ENCODE results near the gene AGO3.
A peak's percentile ranks its signal among the peaks of the same experiment; 100 is the strongest.
"Not testable (repeated sequence)": the region's sequence is repeated elsewhere in the genome, so short reads cannot be mapped to it uniquely, and the experiment has no call there.

Gene AGO3

DNA sequence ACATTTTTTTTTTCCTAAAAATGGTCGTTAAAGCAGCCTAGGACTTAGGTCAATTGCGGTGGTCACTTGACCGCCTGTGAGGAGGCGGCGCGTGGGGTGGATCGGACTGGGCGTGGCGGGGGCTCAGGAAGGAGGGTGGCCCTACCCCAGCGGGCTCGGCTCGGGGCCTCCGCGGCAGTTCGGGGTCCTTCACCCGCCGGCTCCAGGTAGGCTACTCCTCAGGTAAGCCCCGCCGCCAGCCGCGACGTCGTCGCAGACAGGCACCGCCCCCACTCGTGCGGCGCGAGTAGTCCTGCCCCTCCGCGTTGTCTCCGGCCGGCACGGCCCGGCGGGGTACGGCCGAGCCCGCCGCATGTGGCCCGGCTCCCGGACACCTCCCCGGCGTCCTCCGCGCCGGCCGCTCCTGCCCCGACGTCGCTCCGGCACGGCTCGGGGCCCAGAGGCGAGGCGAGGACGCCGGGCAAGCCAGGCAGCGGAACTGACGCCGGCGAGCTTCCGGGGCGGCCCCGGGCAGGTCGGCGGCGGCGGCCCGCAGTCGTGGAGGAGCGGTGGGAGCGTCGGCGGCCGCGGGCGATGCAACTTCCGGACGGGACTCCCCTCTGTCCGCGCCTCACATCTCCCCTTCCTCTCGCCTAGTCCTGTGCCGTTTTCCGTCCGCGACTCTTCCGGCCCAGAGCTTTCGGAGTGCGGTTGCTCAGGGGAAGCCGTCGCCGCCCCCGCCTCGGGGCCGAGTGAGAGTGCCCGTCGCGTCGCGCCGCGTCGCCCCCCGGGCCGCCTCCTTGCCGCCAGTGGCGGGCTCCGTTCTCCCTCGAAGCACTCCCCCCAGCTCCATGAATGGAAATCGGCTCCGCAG is at the start of gene AGO3:
AGO3 (plus strand) TSS at position 513 of the 853 bp plus-strand sequence; CDS start at position 835, 322 bp downstream.
- DNase-seq, result peak; percentile 82

GRCh38 chr1:35881850-35882273 is 49.0 kb upstream of the AGO3 start:
- DNase-seq, result no peak

DNA sequence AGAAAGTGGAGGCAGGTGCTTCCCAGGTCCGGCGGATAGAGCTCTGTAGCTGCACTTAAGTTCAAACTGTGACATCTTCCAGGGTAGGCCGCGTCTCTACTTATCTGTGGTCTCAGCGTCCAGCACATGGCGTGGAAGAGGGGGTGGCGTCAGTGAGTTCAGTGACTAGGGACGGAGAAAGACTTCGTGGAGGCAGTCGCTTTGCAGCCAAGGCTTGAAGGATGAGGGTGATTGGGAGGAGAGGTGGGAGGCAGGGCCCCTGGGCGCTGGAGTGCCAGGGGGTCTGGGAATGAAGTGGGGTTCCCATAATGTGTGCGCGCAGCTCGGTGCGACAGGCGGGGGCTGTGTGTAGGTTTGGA is 48.3 kb upstream of the AGO3 start:
- no peak for DNase-seq

DNA sequence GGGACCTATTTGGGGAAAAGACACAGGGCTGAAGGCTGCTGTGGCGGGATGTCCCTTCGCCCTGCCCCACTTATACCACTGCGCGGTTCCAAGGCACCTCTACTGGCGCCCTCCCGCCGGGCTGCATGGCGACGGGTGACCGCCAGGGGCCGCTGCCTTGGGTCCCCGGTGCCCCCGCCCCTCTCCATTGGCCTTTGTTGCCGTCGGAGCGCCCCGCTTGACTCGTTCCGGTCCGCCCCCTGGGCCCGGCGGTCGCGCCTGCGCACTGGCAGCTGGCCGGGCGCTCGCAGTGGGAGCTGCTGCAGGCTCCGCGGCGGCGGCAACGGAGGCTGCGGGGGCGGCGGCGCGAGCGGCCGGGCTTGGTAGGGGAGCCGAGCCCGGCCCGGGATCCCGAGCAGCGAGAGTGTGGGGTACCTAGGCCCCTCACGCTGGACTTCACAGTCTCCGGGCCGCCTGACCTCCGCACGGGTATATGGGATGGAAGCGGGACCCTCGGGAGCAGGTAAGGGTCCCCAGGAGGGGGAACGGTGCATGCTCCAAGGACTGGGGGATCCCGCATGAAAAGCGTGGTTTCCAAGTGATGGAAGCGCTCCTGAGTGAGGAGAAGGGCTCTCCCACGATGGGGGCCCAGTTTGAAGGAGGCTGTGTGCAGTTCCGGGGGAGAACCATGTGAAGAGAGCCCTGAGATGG is 47.8 kb upstream of the AGO3 start, which contains the start of gene AGO1:
AGO1 (plus strand) TSS at position 265 of the 690 bp plus-strand sequence; CDS start at position 478, 213 bp downstream.
- DNase-seq, result peak; percentile 82

- DNase-seq, result peak; percentile 39
These were observed 47.2 kb upstream of the AGO3 start for GRCh38 chr1:35883635-35884101.

DNA sequence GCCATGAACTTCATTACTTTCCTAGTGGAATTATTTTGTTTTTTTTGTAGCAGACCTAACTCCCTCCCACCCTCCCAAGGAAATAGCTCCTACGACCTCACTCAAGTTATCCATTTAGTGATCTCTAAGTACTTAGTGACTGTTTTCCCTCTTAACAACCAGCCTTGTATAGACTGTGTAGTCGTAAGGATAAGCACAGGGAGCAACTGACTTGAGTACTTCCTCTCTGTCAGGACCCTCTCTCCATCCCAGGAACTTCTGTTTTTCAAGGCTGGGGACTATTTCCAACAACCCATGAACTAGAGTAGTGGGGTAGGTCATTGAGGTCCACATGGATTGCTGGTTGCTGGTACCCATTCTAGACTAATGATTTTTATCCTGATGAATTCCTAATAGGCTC is 46.0 kb upstream of the AGO3 start:
- no peak for DNase-seq

DNA sequence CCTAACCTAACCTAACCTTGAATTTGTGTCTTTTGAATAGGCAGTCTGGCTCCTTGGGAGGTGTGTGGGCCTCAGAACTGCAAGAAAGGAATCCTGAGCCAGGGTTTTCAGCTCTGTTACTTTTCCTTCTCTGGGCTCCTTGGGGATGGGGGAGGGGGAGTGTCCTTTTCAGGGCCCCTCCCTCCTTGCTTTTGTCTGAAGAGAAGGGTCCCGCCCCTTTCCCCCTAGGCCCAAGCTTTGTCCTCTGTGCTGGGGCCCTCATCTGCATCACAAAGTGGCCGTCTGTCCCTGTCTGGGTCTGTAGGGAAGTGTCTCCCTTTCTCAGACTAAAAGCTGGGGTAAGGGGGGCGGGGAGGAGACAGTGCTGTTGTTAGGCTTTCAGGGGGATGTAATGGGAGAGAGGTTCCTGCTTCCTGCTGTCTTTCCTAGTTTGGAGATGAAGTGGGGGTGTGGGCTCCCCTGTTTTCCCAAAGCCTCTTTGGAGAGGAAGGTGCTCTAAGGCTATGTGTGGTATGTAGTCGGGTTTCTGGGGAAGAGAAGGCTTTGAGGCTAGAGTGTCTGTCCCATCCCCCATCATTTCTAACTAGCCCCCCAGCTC is 44.8 kb upstream of the AGO3 start:
- no peak for DNase-seq

DNA sequence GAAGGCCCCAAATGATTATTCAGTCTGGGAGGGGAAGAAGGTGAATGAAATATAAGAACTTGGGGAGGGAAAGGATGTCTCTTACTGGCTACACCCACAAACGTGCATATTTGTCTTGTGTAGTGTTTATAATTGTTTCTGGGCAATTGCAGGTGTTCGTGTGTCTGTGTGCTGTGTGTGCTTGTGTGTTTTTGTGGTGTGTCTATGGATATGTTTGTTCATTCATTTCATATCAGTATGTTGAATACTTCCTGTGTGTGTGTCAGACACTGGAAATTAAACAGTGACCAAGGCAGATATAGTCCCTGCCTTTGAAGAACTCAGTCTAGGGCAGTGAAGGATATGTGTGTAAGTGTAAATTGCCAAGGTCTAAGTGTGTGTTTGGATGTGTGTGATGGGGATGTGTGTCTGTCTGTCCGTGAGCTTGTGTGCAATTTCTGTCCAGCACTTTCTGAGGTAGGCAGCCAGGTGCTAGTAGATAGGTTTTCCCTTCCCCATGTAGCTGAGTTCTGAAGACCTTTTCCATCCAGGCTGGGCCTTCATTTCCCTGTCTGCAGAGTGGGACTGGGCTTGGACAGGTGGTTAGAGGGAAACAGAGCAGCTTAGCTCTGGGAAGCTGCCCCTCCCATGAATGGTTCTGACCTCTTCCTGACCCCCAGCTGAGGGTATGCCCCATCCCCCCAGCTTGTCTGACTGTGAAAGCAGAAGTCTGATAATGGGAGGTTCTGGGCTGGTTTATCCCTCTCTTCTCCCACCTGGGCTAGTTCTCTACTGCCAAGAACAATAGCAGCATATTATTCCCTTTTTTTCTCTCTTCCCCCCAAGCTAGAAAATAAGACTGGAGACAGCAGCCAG is 44.1 kb upstream of the AGO3 start:
- no peak for DNase-seq

DNA sequence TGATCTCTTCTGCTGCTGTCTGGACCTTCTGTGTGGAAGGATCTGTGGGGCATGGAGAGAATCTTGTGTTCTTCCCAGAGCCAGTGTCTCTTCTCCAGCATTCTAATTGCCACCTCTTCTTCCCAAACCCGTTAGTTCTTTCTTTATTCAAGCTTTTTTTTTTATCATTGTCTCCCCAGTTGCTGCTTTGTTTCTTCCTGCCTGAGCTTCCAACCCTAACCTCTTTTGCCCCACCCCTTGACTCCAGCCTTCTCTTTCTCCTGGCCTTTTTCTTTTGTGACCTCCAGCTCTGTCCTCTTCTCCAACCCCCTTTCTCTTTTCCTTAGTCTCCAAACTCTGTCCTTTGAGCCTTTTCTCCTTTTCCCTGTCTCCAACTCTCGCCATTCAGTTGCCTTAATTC is 43.4 kb upstream of the AGO3 start:
- no peak for DNase-seq

GRCh38 chr1:35888255-35888654 is 42.6 kb upstream of the AGO3 start:
- no peak for DNase-seq

GRCh38 chr1:35888981-35889380 is 41.9 kb upstream of the AGO3 start:
- not testable (repeated sequence) for DNase-seq

- DNase-seq, result no peak
These were observed 37.6 kb upstream of the AGO3 start for GRCh38 chr1:35893051-35893879.

- no peak for DNase-seq
These were observed 36.7 kb upstream of the AGO3 start for GRCh38 chr1:35894183-35894582.

GRCh38 chr1:35894656-35895055 is 36.2 kb upstream of the AGO3 start:
- DNase-seq, result no peak

GRCh38 chr1:35899941-35900340 is 31.0 kb upstream of the AGO3 start:
- no peak for DNase-seq

DNA sequence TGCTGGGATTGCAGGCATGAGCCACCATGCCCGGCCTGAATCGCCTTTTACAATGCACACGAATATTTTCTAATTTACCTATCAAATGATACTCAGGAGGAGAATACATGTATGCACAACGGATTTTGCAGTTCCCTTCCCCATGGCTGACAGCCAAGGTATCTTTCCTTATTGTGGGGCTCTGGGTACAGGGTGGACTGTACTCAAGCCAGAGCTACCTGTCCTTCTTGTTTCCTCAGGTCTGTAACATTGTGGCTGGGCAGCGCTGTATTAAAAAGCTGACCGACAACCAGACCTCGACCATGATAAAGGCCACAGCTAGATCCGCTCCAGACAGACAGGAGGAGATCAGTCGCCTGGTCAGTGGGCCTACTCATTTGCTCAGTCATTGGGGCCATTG is 29.7 kb upstream of the AGO3 start:
- no peak for DNase-seq

DNA sequence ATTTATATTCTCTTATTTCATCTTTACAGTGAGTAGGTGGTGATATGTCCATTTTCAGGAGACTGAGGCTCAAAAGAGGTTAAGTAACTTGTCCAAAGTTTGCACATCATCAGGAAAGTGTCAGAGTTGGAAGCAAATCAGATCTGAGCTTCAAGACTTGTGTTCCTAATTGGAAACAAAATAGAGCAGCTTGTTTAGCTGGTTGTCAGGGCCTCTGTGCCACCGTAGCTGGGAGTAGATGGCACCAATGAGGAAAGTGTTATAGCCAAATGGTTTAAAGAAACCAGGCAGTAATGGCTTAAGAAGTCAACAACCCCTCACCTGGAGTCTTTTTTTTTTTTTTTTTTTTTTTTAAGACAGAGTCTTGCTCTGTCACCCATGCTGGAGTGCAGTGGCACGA is 28.2 kb upstream of the AGO3 start:
- DNase-seq, result no peak

GRCh38 chr1:35914717-35915116 is 16.2 kb upstream of the AGO3 start:
- no peak for DNase-seq

- DNase-seq, result peak; percentile 78
These were observed 15.2 kb upstream of the AGO3 start for GRCh38 chr1:35915693-35916092.

DNA sequence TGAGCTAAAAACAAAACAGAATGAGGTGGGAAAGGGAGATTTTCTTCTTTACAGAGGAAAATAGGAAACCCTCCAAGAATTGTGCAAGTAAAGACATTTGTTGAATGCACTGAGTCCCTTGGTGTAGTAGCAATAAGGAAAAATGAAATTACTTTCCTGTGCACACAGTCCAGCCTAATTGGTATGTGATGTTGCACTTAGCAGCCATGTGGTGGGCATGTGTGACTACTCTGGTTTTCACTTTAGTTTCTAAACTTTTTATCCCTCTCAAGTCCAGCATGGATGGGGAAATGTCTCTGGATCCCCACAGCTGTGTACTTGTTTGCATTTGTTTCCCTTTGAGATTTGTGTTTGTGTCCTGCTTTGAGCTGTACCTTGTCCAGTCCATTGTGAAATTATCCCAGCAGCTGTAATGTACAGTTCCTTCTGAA is 7.1 kb upstream of the AGO3 start:
- no peak for DNase-seq

GRCh38 chr1:35924838-35925237 is 6.1 kb upstream of the AGO3 start:
- DNase-seq, result no peak

DNA sequence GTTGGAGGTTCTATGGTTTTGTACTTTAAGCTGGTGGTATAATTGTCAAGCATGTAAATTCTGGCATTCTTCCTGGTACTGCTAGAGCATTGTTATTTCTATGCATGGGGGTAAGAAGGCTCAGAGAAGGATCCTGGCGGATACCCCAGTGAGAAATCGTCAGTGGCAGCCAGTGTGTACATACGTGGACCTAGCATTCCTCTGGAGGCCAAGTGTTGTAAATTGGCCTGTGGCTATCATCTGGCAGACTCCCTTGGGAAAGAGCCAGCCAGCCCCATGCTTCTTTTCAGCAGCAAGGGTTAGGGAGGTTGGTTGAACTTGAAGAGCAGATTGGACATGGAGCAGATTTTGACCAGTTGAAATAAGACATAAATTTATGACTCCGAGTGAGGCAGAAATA is 5.2 kb upstream of the AGO3 start:
- DNase-seq, result no peak

Data from DMS79 (cell line).